ENCODE data around the gene ALPP. TPM values are rescaled to one million over a fixed set of nuclear protein-coding genes. Genes with fewer than 3 reads are reported as not detected.

The ALPP gene
- total and polyA plus RNA-seq, 2 donors (not counting 3 experiments of a cell fraction or from before 2014, with no cell fraction given), result not detected

- H2AFZ ChIP-seq (ENCODE audit: low read depth, low read length), result no peak overlapping the region
- H3K9me1 ChIP-seq (replicated peaks; ENCODE audit: control insufficient read depth, extremely low read depth, insufficient read depth, low read length), result no peaks in the 10 kb centered on the region
- H3K4me3 ChIP-seq (replicated peaks in 1 of 3; ENCODE audit: insufficient read depth in 1 of 3, low read depth in 1 of 3, low read length in 3 of 3), result no peak overlapping the region
- no peak overlapping the region for H3K9ac ChIP-seq (replicated peaks; ENCODE audit: extremely low read depth, insufficient read depth, low read length)
- no peaks in the 10 kb centered on the region for H3K9me3 ChIP-seq (replicated peaks; ENCODE audit: control insufficient read depth, insufficient read depth, low read length)
- no peaks in the 10 kb centered on the region for H3K4me1 ChIP-seq (ENCODE audit: control insufficient read depth, extremely low read depth, insufficient read depth, low read length)
- intact Hi-C loops (cut with micrococcal nuclease), result no loop called here
- H3K4me2 ChIP-seq (ENCODE audit: insufficient read depth, low read length), result no peak overlapping the region
- dilution Hi-C loops (cut with MboI; ENCODE audit: extremely low pct_ligation_motif_present, low sequenced_read_pairs), result no loop called here
- no peak for DNase-seq (ENCODE audit: low read depth, low spot score)
- no peak for FAIRE-seq
- H3K27ac ChIP-seq (ENCODE audit: insufficient read depth, low read depth, low read length), result no peak overlapping the region
- ChIA-PET CTCF (no interaction called here), POLR2A (no interaction called here)
- H4K20me1 ChIP-seq (replicated peaks; ENCODE audit: control insufficient read depth, extremely low read depth, insufficient read depth, low read length), result no peaks in the 10 kb centered on the region
- peaks cover 44 to 53% of the 10 kb centered on the region in 2 experiments for H3K27me3 ChIP-seq (ENCODE audit: control insufficient read depth in 2 of 2, insufficient read depth in 2 of 2, low read length in 2 of 2)
- no peaks in the 10 kb centered on the region for H3K36me3 ChIP-seq (ENCODE audit: control insufficient read depth in 2 of 2, extremely low read depth in 1 of 2, insufficient read depth in 2 of 2, low read length in 2 of 2)
- H3K79me2 ChIP-seq (ENCODE audit: control insufficient read depth, insufficient read depth, low read length), result no peaks in the 10 kb centered on the region
- TF ChIP-seq GATA2 (IDR thresholded peaks at IDR 0.05; ENCODE audit: insufficient read depth, insufficient read length, low read depth, low read length), result no peak
- TF ChIP-seq MYC (IDR thresholded peaks at IDR 0.05; ENCODE audit: low read depth, low read length), result no peak
- no peak for TF ChIP-seq POLR2AphosphoS5 (IDR thresholded peaks at IDR 0.05; ENCODE audit: insufficient read depth, low read depth, low read length)
- TF ChIP-seq CTCF (IDR thresholded peaks at IDR 0.05; ENCODE audit: extremely low read depth in 1 of 2, insufficient read depth in 1 of 2, low read depth in 1 of 2, low read length in 2 of 2), result no peak
- TF ChIP-seq JUN (IDR thresholded peaks at IDR 0.05; ENCODE audit: borderline replicate concordance, insufficient read depth, insufficient read length, low read depth), result no peak
- no peak for TF ChIP-seq POLR2A (IDR thresholded peaks at IDR 0.05; ENCODE audit: low read depth, low read length)
- no peak for TF ChIP-seq EZH2 (IDR thresholded peaks at IDR 0.05; ENCODE audit: borderline replicate concordance, low read depth, low read length, severe bottlenecking)
- TF ChIP-seq FOS (IDR thresholded peaks at IDR 0.05; ENCODE audit: borderline replicate concordance, insufficient read depth, low read length), result no peak
- TF ChIP-seq MAX (IDR thresholded peaks at IDR 0.05; ENCODE audit: insufficient read depth, insufficient read length), result no peak
- no TSS peak for BruUV-seq (replicated peaks)
Observed at GRCh38 chr2:232418466-232419244, 40.1 kb downstream of the ALPP start.
